Stimulated activated CD8-positive, alpha-beta memory T cell treated with anti-CD3 and anti-CD28 coated beads, Interleukin-12 subunit alpha, Interleukin-12 subunit beta, amount 100 ng/mL, for 1 hour (primary cell): Measurements from ENCODE around the gene SIX3.

ENCODE experiments used
- DNase-seq: peaks from one replicate; pipeline ENCODE4 v3.0.0-alpha.2; 2020; ENCODE audit warnings: low read depth

Gene SIX3

GRCh38 chr2:44931198-44931780 is 10.2 kb upstream of the SIX3 start:
- DNase-seq: no peak

DNA sequence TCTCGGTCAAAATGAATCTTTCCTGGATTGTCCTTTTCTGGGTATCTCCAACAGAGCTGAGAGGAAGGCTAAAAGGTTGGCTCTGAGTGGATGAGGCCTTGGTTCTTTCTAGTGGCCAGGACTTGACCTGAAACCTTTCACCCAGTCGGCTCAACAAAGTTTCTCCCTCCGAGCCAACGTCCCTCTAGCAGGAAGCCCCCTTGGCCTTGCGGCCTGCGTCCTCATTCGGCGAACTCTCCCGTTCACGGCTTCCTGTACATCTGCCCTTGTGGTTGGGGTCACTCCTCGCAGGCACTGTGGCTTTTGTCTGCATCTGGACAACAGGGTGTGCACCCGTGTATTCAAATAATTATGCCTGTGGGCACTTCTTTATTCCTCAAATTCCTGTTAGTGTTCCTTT is 9.4 kb upstream of the SIX3 start:
- no peak for DNase-seq

- DNase-seq: no peak
Observed at GRCh38 chr2:44932564-44933392, 8.7 kb upstream of the SIX3 start.

DNA sequence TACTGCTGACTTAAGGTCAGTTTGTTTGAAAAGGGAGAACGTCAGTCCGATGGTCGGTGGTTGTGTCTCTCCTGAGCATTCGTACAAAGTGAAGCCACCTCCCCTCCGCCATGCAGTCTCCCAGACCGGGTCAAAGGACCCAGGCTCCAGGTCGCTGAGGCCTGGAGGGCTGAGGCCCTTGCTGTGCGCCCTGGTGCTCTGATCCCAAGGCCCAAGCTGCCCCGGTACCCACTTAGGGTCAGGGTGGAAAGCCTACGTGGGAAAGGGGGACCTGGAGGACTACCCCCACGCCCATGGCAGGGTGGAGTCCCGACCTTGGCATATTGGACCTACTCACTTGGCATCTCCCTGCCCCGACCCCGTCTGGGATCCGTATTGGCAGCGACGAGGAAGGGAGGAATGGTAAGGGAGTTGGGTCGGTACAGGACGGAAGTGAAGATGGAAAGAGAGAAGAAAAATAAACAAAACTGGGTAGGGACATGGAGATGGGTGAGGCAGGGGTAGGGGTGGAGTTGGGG is 8.0 kb upstream of the SIX3 start:
- no peak for DNase-seq

DNA sequence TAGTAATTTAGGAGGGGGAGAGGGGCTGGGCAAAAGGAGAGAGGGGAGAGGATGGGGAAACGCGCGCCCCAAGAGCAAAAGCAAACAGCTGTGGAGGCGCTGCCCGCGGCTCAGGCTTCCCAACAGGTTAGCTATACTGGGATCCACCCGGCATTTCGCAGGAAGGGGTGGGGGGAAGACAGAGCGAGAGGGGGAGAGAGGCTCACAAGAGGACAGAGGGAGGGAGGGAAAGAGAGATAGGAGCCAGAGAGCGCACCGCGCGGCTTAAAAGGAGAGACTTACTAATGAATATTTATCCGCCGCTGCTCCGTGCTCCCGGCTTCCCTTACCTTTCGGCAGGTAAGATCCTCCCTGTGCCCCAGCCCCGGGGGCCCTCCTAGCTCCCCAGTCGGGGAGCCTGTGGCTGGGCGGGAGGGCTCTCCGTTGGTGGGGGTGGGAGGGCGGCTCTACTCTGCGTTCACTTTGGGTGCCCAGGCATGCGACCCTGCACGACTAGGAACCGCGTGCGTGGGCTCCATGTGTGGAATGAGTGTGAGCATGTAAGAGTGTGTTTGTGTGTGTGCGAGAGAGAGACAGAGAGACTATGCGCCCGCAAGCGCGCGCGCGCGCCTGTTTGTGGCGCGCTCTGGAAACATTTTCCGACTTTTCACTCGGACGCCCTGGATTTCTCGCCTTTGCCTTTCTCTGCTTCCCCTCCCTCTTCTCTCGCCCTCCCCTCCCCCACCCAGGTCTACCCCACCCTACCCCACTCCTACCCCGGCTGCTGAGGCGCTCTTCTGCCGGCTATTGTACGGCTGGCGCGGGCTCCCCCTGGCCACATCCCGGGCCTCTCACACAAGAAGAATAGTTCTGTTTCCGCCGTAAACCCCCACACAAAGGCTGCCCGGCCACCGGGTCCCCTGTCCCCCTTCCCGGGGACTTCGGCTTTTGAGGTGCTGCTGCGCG is 7.2 kb upstream of the SIX3 start:
- no peak for DNase-seq

GRCh38 chr2:44934983-44935728 is 6.3 kb upstream of the SIX3 start:
- no peak for DNase-seq

DNA sequence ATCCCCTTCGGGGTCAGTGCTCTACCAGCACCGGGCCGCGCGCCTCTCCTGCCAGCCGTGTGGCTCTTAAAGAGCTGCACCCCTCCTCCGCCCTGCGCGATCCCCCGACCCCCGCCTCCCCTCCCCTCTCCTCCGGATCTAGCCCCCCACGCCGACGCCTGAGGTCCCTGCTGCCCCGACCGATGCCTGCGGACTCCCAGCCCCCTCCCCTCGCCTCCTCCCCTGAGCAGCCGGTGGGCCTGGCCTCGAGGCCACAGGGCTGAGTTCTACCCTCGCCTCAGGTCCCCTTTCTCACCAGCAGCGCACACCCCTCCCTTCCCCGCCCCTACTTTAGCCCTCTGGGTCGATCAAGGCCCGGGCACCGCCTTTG is 5.8 kb upstream of the SIX3 start:
- DNase-seq: no peak

GRCh38 chr2:44936275-44936674 is 5.2 kb upstream of the SIX3 start:
- no peak for DNase-seq

DNA sequence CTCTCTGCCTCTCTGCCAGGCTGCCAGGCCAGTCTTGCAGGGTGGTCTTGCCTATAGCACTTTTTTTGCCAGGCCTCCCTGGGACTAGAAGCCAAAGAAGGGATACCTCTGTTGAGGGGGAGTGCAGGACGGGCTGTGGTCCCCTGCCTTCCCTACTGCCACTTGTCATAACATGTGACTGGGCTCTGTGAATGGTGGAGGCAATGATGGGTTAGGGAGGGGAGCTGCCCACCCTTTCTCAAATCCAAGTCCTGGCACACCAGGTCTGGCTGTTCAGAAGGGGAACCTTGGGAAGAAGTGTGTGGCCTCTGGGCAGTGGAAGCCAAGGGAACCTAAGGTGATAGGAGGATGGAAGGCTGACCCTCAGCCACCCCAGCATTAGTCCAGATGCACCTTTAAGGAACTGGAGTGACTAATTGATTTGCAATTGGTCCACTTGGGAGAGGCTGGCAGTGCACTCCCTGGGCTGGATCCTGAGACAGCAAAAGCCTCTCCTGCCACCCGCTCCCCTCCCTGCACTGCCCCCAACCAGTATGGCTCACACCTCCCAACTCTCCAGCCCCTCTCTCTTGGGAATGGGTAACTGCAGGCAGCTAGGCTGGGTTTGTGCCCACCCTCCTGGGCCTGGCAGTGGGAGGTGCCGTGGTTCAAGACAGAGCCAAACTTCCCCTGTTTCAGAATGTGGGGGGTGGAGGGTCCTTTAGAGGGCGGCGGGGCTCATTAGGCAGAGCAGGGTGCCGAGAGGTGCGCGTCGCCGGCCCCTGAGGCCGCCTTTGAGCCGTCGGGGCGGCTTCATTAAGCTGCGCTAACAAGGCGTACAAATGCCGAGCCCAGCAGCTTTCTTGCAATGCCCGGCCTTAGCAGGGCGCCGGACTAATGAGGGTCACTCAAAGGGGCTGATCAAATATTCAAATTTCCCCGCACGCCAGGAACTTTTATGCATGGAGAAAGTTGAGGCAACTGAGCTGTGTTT is 4.5 kb upstream of the SIX3 start:
- no peak for DNase-seq

DNA sequence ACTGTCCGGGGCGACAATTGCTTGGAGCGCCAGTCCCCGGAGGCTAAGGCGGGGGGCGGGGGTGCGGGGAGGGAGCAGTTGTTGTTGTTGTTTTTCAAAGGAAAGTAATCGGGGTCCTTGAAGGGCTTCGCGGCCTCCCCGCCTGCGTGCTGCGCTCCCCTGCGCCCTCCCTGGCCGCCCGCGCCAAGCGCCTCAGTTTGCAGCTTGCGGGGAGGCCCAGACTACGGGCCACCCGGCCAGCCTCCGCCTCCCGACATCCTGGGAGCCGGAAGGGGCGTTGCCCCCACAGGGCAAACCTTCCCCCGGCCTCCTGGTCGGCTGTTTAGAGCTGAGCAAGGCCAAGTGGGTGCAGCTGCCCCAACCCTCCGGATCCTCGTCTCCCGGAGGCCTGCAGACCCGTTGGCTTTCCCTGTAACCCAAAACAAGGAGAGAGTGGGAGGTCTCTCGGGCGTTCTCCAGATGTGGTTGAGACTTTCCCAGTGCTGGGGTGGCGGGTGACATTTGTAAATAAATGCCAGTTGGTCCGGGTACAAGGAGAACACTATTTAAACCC is 3.7 kb upstream of the SIX3 start:
- no peak for DNase-seq

DNA sequence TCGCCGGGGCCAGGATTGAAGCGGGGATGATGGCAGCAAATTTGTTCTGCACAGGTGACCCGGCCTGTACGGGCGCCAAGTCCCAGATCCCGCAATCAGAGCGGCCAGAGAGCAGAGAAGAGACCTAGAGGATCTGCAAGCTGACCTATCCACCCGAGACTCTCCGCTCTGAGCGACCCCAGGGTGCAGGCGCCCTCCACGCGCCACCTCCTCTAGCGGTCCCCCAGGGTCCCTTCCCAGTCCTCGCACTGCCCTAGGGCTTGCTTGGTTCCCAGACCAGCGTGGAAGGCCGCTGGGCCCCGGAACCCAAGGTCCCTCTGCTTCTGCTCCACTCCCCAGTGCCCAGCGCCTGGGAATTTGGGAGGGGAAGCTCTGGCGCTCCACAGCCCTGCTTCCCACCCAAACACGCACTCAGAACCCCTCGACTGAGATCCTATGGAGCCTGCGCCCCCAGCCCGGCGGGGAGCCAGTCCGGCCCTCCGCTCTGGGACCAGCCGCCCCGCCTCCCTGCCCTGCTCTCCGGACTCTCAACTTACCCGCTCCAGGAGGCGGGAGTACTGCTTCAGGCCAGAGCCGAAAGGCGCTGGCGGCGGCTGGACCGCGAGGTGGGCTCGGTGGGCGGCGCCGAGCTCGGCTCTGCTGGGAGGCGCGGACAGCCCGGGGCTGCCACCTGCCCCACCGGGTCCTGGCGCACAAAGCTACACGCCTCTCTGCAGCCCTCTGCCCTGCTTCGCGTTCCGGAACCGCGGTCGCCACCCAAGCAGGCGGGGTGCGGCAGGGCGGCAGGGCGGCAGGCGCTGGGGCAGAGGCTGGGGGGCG is 3.0 kb upstream of the SIX3 start:
- no peak for DNase-seq

DNA sequence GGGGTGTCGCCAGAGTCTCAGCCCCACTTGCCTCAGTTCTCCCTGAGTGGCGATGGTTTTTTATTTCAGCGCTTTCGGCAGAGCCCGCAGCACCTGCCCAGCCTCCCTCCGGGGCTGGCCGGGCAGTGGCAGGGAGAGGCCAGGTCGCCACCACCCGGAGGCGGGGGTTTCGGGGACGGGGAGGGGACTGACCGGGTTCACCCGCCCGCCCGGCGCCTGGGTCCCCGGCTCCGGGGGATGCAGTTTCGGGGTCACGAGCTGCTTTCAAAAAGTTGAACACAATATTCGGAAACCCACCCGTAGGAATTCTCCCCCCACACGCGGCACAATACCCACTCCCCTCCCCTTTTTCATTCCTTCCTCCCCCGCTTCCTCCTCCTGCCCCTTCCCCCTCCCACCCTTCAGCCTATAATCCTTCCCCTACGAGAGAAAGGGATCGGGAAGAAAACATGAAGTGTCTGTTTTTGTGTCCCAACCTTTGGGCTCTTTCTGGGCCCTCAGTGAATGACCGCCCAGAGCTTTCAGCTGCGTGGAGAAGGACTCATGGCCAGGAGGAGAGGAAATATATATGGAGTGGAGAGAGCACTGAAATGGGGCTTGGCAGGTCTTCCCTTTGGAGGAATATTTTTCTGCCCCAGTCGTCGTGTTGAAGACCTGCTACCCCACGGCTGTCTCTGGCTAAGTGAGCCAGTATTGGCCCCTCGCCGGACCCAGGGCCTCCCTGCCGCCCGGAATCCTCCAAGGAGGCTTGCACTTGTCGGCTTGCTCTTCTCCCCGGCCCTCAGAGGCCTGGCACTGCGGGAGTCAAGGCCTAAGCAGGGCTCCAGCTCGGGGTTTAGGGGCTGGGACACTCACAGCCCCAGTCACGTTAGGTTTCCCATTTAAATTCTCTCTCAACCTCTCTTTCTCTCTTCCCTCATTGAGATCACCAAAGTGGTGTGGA is 2.1 kb upstream of the SIX3 start:
- DNase-seq: no peak

GRCh38 chr2:44940049-44940494 is 1.4 kb upstream of the SIX3 start:
- no peak for DNase-seq

DNA sequence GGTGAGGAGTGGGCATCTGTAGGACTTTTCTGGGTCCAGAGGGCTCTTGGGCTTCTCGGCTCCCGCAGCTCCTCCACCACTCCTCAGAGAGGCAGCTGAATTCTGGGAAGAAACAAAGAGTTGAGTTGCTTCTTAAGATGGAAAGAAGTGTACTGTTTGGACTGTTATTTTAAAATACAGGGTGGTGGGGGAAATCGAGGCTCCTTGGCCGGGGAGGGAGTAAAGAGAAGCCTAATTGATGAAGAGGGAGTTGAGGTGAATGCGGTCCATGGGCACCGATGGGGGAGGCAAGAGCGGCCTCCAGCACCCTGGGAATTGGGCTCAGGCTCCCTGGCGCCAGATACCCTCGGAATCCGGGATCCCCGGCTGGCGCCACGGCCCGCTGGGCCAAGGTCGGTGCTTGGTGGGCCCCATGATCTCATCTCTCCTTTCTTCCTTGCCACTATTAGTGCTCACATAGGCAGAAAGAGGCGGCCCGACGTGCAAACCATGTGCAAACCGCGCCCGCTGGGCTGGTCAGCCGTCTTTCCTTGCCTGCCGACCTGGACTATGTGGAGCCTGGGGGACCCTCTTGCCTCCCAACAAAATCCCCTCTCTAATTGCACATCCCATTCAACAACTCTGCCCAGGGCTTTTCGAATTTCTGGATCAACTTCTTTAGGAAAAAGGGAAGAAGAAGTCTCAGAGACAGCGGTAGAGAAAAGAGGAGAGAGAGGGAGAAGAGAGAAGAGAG is 604 bp upstream of the SIX3 start:
- no peak for DNase-seq

GRCh38 chr2:44942304-44943030 is 965 bp downstream of the SIX3 start:
- DNase-seq: no peak

DNA sequence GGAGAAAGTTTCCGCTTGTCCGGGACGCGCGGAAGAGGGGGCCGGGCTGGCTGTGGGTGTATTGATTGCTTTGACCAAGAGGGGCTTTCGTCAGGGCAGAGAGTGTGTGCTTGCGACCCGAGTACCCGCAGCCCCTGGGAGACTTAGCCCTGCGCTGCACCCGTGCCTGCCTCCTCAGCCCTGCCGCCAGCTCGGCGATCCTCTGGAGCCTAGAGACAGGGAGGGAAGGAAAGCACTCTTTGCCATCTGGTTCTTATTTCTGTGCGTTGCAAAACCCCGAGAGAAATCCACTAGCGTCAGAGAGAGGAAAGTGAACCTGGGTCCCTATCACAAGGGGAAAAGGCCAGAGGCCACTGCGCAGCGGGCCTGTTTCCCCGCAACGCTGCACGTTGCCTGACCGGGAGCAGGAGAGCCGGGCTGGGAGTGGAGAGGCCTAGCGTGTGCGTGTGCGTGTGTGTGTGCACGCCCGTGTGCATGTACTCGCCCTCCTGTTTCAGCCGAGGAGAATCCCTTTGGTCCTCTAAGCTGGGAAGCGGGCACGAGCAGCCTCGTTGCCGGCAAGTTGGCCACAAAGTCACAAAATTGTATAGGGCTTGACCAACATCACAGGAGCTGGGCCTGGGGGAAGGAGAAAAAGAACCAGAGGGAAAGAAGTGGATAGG is 1.7 kb downstream of the SIX3 start:
- no peak for DNase-seq
